Lower lobe of right lung (tissue), 2 donors: ENCODE results near the gene SPRN. TPM values are rescaled to one million over a fixed set of nuclear protein-coding genes. Genes with fewer than 3 reads are reported as not detected.
"Not testable (repeated sequence)": the region's sequence is repeated elsewhere in the genome, so short reads cannot be mapped to it uniquely, and the experiment has no call there.

Experiments
- ATAC-seq, 2 donors: fragments of 200-7000 bp; cut with Tn5 transposase; one replicate each; pipeline ENCODE4 v1.9.1; 2020 to 2022; ENCODE audit warnings: mild to moderate bottlenecking in 2 of 2, moderate library complexity in 2 of 2
- DNase-seq: peaks from one replicate; pipeline ENCODE4 v3.0.0-alpha.2; 2020
- H3K27ac ChIP-seq: fragments of 200-600 bp; one replicate; pipeline ENCODE4 v1.8.0; 2022
- H3K27me3 ChIP-seq: fragments of 200-600 bp; one replicate; pipeline ENCODE4 v1.8.0; 2022; ENCODE audit warnings: low read depth
- H3K36me3 ChIP-seq: fragments of 200-600 bp; one replicate; pipeline ENCODE4 v1.8.0; 2022; ENCODE audit warnings: mild to moderate bottlenecking
- H3K4me1 ChIP-seq: fragments of 200-600 bp; one replicate; pipeline ENCODE4 v1.8.0; 2022
- H3K4me3 ChIP-seq: fragments of 200-600 bp; one replicate; pipeline ENCODE4 v1.8.0; 2022; ENCODE audit warnings: mild to moderate bottlenecking
- H3K9me3 ChIP-seq: fragments of 200-600 bp; one replicate; pipeline ENCODE4 v1.8.0; 2022
- intact Hi-C: fragments of 100-400 bp; cut with DNase I; formaldehyde crosslinking; loops from one replicate; pipeline ENCODE4 v1.11.0; 2022
- long read RNA-seq: library from polyadenylated mRNA; unstranded; transcript quantifications from one replicate; pipeline ENCODE4 v2.0.0, GENCODE V29; 2021
- total RNA-seq: library from RNA; stranded (reverse); fragmentation: NEBNext Ultra II Directional; extraction: Animal tissue kit (Norgen Biotek cat#: 25700); gene quantifications from one replicate; pipeline ENCODE4 v1.2.1, GENCODE V29; 2021
- TF ChIP-seq, protein P1 (sequence below): fragments of 200-600 bp; IDR thresholded peaks from one replicate; pipeline ENCODE4 v1.8.0; 2022; ENCODE audit warnings: antibody characterized with exemption, mild to moderate bottlenecking
- donor health status: DM: no; HTN: yes; CAD: no; lungs with severe emphysema.

Gene SPRN, protein sequence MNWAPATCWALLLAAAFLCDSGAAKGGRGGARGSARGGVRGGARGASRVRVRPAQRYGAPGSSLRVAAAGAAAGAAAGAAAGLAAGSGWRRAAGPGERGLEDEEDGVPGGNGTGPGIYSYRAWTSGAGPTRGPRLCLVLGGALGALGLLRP
- total RNA-seq, result not detected
- long read RNA-seq, partial matches to known transcripts, result 0 of 1 reads
- long read RNA-seq, other reads (novel, unspliced or antisense), result 1 of 1 reads

- intact Hi-C loops, DNase-seq, H3K4me1 ChIP-seq, H3K27me3 ChIP-seq, H3K4me3 ChIP-seq, H3K9me3 ChIP-seq, H3K27ac ChIP-seq: not testable (repeated sequence)
- H3K36me3 ChIP-seq, result peaks cover 12% of the 10 kb centered on the region
- ATAC-seq, result peak; percentile 3 to 16
Observed at GRCh38 chr10:133424601-133425000, at the start of gene SPRN. SPRN (minus strand) TSS chr10:133424625; CDS start chr10:133423681, 944 bp downstream.

DNA sequence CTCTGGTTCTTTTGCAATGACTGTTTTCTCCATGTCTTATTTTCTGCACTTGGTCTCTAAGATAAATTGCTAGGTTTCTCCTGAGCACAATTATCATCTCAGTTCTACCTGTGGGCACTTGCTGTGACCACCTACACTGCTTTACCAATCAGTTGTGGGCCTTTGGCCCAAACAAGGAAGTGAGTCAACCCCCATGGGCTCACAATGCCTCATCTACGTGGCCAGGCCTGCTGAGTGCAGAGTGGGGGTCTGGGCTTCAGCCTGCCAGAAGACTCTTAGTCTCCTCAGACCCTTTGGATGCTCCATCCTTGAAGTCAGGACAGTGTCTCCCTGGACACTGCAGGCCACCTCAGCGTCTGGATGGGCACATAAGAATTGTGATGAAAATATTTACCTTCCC lies 49.6 kb upstream of the SPRN start:
- H3K4me1 ChIP-seq, result no peaks in the 10 kb centered on the region
- H3K36me3 ChIP-seq, result no peaks in the 10 kb centered on the region
- ATAC-seq (no peak), DNase-seq (no peak)
- H3K9me3 ChIP-seq, result no peaks in the 10 kb centered on the region
- TF ChIP-seq, protein P1, sequence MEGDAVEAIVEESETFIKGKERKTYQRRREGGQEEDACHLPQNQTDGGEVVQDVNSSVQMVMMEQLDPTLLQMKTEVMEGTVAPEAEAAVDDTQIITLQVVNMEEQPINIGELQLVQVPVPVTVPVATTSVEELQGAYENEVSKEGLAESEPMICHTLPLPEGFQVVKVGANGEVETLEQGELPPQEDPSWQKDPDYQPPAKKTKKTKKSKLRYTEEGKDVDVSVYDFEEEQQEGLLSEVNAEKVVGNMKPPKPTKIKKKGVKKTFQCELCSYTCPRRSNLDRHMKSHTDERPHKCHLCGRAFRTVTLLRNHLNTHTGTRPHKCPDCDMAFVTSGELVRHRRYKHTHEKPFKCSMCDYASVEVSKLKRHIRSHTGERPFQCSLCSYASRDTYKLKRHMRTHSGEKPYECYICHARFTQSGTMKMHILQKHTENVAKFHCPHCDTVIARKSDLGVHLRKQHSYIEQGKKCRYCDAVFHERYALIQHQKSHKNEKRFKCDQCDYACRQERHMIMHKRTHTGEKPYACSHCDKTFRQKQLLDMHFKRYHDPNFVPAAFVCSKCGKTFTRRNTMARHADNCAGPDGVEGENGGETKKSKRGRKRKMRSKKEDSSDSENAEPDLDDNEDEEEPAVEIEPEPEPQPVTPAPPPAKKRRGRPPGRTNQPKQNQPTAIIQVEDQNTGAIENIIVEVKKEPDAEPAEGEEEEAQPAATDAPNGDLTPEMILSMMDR, result no peak
- intact Hi-C loops, result no loop called here
- no peak overlapping the region for H3K27ac ChIP-seq
- no peaks in the 10 kb centered on the region for H3K27me3 ChIP-seq
- H3K4me3 ChIP-seq, result no peak overlapping the region

GRCh38 chr10:133473270-133473669 lies 48.8 kb upstream of the SPRN start:
- H3K4me1 ChIP-seq, result no peaks in the 10 kb centered on the region
- no peak overlapping the region for H3K4me3 ChIP-seq
- ATAC-seq, result no peak
- TF ChIP-seq, protein P1, result no peak
- no peaks in the 10 kb centered on the region for H3K27me3 ChIP-seq
- no peaks in the 10 kb centered on the region for H3K9me3 ChIP-seq
- intact Hi-C loops, result no loop called here
- DNase-seq, result no peak
- no peaks in the 10 kb centered on the region for H3K36me3 ChIP-seq
- no peak overlapping the region for H3K27ac ChIP-seq

GRCh38 chr10:133471300-133472109 lies 47.1 kb upstream of the SPRN start:
- intact Hi-C loops, result no loop called here
- Histone ChIP-seq H3K27me3 (no peaks in the 10 kb centered on the region), H3K4me1 (no peaks in the 10 kb centered on the region), H3K4me3 (no peak overlapping the region), H3K27ac (no peak overlapping the region), H3K36me3 (no peaks in the 10 kb centered on the region), H3K9me3 (no peaks in the 10 kb centered on the region)
- DNase-seq (no peak), ATAC-seq (no peak)
- TF ChIP-seq, protein P1, result no peak

GRCh38 chr10:133469205-133469604 lies 44.8 kb upstream of the SPRN start:
- H3K4me3 ChIP-seq, ATAC-seq, H3K36me3 ChIP-seq, H3K27me3 ChIP-seq, H3K9me3 ChIP-seq, intact Hi-C loops, H3K4me1 ChIP-seq, H3K27ac ChIP-seq, DNase-seq: not testable (repeated sequence)

DNA sequence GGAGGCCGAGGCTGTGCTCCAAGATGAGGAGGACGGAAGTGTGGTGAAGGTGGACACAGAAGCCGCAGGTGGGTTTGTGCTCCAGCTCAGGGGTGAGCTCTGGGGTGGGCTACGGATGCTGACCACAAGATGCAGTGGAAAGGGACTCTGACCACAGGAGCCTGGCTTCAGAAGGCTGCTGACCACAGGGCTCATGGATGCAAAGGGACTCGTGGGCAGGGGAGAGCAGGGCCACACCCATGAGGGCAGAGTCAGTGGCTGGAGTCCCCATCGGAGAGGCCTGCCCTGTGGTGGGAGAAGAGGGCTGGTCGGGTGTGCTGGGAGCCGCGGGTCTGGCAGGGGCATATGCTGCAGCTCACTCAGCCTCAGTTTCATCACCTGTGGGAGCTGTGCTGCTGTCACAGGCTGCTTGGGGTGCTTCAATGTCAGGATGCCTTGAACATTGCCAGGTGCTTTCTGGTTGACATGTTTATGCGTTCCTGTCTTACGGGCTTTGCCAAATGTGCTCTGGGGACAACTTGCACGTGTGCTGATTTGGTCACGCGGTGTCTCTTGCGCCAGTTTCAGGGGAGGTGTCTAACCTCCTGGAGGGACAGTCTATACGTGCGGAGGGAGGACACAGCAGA lies 43.0 kb upstream of the SPRN start:
- Histone ChIP-seq H3K9me3 (no peaks in the 10 kb centered on the region), H3K36me3 (no peaks in the 10 kb centered on the region), H3K27ac (no peak overlapping the region), H3K4me1 (no peaks in the 10 kb centered on the region), H3K27me3 (no peaks in the 10 kb centered on the region), H3K4me3 (no peak overlapping the region)
- DNase-seq, result no peak
- TF ChIP-seq, protein P1, result no peak
- intact Hi-C loops, result no loop called here
- ATAC-seq, result no peak
